K562 (cell line): ENCODE measurements around the gene PRICKLE2. TPM values are rescaled to one million over a fixed set of nuclear protein-coding genes. Genes with fewer than 3 reads are reported as not detected.
A peak's percentile ranks its signal among the peaks of the same experiment; 100 is the strongest.

Source experiments
- ATAC-seq: fragments of 200-7000 bp; cut with Tn5 transposase; 3 replicates; pipeline ENCODE4 v1.9.1; 2020; ENCODE audit warnings: moderate library complexity
- BruUV-seq: library from RNA; stranded (reverse); fragments of 400-500 nt; replicated peaks from 2 replicates; lab custom pipeline; 2021; lab: Mats Ljungman, UMichigan
- CTCF ChIA-PET: fragments of 300-600 bp; formaldehyde crosslinking; extraction: SDS; loops from one replicate; lab custom pipeline; 2021; ENCODE audit warnings: low intra/inter-chr PET ratio; lab: Yijun Ruan, JAX
- POLR2A ChIA-PET: fragments of 300-600, 350-650 bp; sonication (Branson Sonifier 250); formaldehyde crosslinking; extraction: SDS; loops from one replicate; lab custom pipeline; 2021; ENCODE audit warnings: antibody characterized with exemption, inconsistent platforms; lab: Yijun Ruan, JAX
- DNase-seq, 4 experiments: peaks; one replicate each; pipeline versions ENCODE4 v3.0.0 to v3.0.0-alpha.2; 2011 to 2018; ENCODE audit warnings: low spot score in 3 of 4, mixed read lengths in 3 of 4; ENCODE audit errors: extremely low read depth in 1 of 4
- FAIRE-seq: peaks from 2 replicates; lab custom pipeline; 2011; peaks lifted over from hg19 to GRCh38; lab: Jason Lieb, UNC
- H2AFZ ChIP-seq: 2 replicates; pipeline ENCODE4 v1.6.0; 2011; ENCODE audit warnings: low read depth, low read length, control low read depth, inconsistent platforms
- H3K27ac ChIP-seq: fragments of 200-600 bp; 3 replicates; pipeline ENCODE4 v1.8.0; 2011; ENCODE audit warnings: low read depth, mild to moderate bottlenecking, control low read depth, inconsistent platforms, low read length, moderate library complexity, mixed read lengths; ENCODE audit errors: extremely low read depth
- H3K27me3 ChIP-seq, 2 experiments: fragments of 300-600 bp in 1 of 2; 2 replicates in 1 of 2; 3 replicates in 1 of 2; pipeline versions ENCODE4 v1.6.0 to v1.8.0; 2011; ENCODE audit warnings: inconsistent platforms in 2 of 2, low read length in 2 of 2, mild to moderate bottlenecking in 1 of 2, mixed read lengths in 1 of 2, moderate library complexity in 1 of 2; ENCODE audit not compliant: control insufficient read depth in 2 of 2, insufficient read depth in 2 of 2
- H3K36me3 ChIP-seq: fragments of 300-600 bp; 3 replicates; pipeline ENCODE4 v1.8.0; 2011; ENCODE audit warnings: mild to moderate bottlenecking, low read length, inconsistent platforms; ENCODE audit not compliant: control insufficient read depth, insufficient read depth
- H3K4me1 ChIP-seq, 2 experiments: fragments of 200-600 bp in 1 of 2; replicated peaks in 1 of 2; 2 replicates in 1 of 2; 3 replicates in 1 of 2; pipeline versions ENCODE4 v1.5.1 to v1.8.0; 2011; ENCODE audit warnings: inconsistent platforms in 2 of 2, low read length in 2 of 2, mild to moderate bottlenecking in 1 of 2, mixed read lengths in 1 of 2, moderate library complexity in 1 of 2; ENCODE audit not compliant: control insufficient read depth in 2 of 2, insufficient read depth in 2 of 2
- H3K4me2 ChIP-seq: 2 replicates; pipeline ENCODE4 v1.6.1; 2011; ENCODE audit warnings: low read length, control low read depth, inconsistent platforms, mixed read lengths; ENCODE audit not compliant: insufficient read depth
- H3K4me3 ChIP-seq: fragments of 200-600 bp; sonication (generic), shearing (Covaris generic); 2 replicates; pipeline ENCODE4 v1.5.1; 2016; ENCODE audit warnings: control low read depth, inconsistent platforms
- H3K79me2 ChIP-seq: fragments of 200-600 bp; 3 replicates; pipeline ENCODE4 v1.8.0; 2011; ENCODE audit warnings: low read length, inconsistent platforms; ENCODE audit not compliant: control insufficient read depth, insufficient read depth
- H3K9ac ChIP-seq, 2 experiments: 2 replicates each; pipeline versions ENCODE4 v1.6.0 to v1.6.1; 2011; ENCODE audit warnings: low read depth in 2 of 2, low read length in 2 of 2, control low read depth in 1 of 2, inconsistent platforms in 1 of 2, mild to moderate bottlenecking in 1 of 2, mixed read lengths in 1 of 2; ENCODE audit not compliant: insufficient read depth in 1 of 2
- H3K9me1 ChIP-seq: one replicate; pipeline ENCODE4 v1.6.0; 2011; ENCODE audit warnings: inconsistent platforms, mild to moderate bottlenecking, low read length, moderate library complexity; ENCODE audit not compliant: control insufficient read depth, insufficient read depth
- H3K9me3 ChIP-seq: replicated peaks from 2 replicates; pipeline ENCODE4 v1.5.1; 2011; ENCODE audit warnings: low read depth, low read length, inconsistent platforms; ENCODE audit not compliant: control insufficient read depth, insufficient read depth
- H4K20me1 ChIP-seq: replicated peaks from 2 replicates; pipeline ENCODE4 v1.6.1; 2011; ENCODE audit warnings: low read length, inconsistent platforms, mixed read lengths; ENCODE audit not compliant: control insufficient read depth, insufficient read depth
- WGBS: fragments of 100-300 bp; shearing (Covaris generic); methylation state at CpG from one replicate; pipeline ENCODE4 v1.1.6; 2016; ENCODE audit warnings: low coverage, mixed read lengths; ENCODE audit not compliant: insufficient coverage; ENCODE audit errors: missing lambda C conversion rate; 5-methylcytosine and 5-hydroxymethylcytosine counted together
- in situ Hi-C: fragments of 300-500 bp; cut with MboI; formaldehyde crosslinking; loops from 4 replicates; pipeline ENCODE4 v1.15.0; 2018; ENCODE audit warnings: inconsistent platforms, mixed read lengths
- intact Hi-C: fragments of 100-400 bp; cut with micrococcal nuclease; formaldehyde crosslinking; loops from 2 replicates; pipeline ENCODE4 v1.14.2; 2022
- polyA plus RNA-seq, 8 experiments: library from polyadenylated mRNA; depleted of rRNA in 4 of 8; stranded (reverse) in 5 of 8; unstranded in 3 of 8; fragments of >200 nt; fragmentation: Nextera tagmentation in 2 of 8; fragmentation: Illumina TruSeq in 1 of 8; extraction: Ambion mirVana in 2 of 8; extraction: Trizol in 1 of 8; gene quantifications; 2 replicates each; pipeline versions ENCODE4 v1.2.1 to v1.2.3, GENCODE V29; 2011 to 2014; ENCODE audit warnings: inconsistent platforms in 1 of 8, missing spikeins in 1 of 8
- total RNA-seq, 7 experiments: library from RNA; depleted of rRNA in 6 of 7; stranded (reverse); fragments of >200 nt in 6 of 7; fragmentation: Illumina TruSeq in 2 of 7; extraction: Trizol in 2 of 7; gene quantifications; 2 replicates each; pipeline versions ENCODE4 v1.2.1 to v1.2.3, GENCODE V29; 2011 to 2021; ENCODE audit warnings: low replicate concordance in 1 of 7
- TF ChIP-seq, protein P1 (sequence below): sonication (generic); formaldehyde crosslinking; IDR thresholded peaks from 2 replicates; pipeline ENCODE4 v1.8.1; 2023; ENCODE audit warnings: mild to moderate bottlenecking, missing genetic modification reagents
- TF ChIP-seq, protein P2 (sequence below), 3 experiments: fragments of 200-800 bp in 1 of 3; fragments of 250-450 bp in 1 of 3; fragments of 450-650 bp in 1 of 3; sonication (Bioruptor Pico) in 1 of 3; sonication (Bioruptor generic) in 1 of 3; formaldehyde crosslinking in 1 of 3; IDR thresholded peaks; 2 replicates each; pipeline versions ENCODE4 v1.6.1 to v1.8.0; 2016 to 2022; ENCODE audit warnings: mild to moderate bottlenecking in 2 of 3, missing genetic modification characterization in 2 of 3, missing compliant biosample characterization in 1 of 3, moderate library complexity in 1 of 3

Gene PRICKLE2
- total and polyA plus RNA-seq, 9 of the 15 experiments (the other 6 are each of a cell fraction or from before 2014, with no cell fraction given): 0.07 to 0.09 TPM; not detected in 7

DNA sequence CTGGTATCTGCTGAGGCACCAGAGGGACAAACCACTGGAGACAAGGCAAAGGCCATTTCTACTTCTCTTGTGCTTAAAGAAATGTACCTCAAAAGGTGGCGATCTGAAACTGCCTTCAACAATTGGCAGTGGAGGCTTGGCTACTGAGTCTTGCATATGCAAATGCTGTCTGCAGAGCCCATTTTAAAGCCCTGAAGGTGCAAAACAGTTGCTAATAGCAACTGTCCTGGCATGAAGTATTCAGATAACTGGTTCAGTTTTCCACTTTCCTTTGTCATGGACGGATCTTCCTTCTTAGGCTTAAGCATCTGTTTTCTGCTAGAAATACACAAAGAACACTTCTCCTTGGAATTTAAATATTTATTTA lies 130.6 kb downstream of the PRICKLE2 start:
- POLR2A ChIA-PET: no interaction called here
- Histone ChIP-seq H3K4me2 (no peak overlapping the region), H3K79me2 (no peaks in the 10 kb centered on the region), H3K36me3 (no peaks in the 10 kb centered on the region), H3K9me1 (no peaks in the 10 kb centered on the region), H4K20me1 (no peaks in the 10 kb centered on the region), H3K27me3 (peaks cover 0 to 11% of the 10 kb centered on the region in 2 experiments; a peak in 2 of 5 replicates), H3K9ac (no peak overlapping the region), H3K4me1 (no peaks in the 10 kb centered on the region), H2AFZ (no peak overlapping the region), H3K9me3 (no peaks in the 10 kb centered on the region), H3K4me3 (no peak overlapping the region), H3K27ac (no peak overlapping the region)
- DNase-seq (no peak), ATAC-seq (no peak), FAIRE-seq (no peak)
- 0% methylated on average over 2 of the region's 2 CpGs for WGBS
- TF ChIP-seq, protein P1, sequence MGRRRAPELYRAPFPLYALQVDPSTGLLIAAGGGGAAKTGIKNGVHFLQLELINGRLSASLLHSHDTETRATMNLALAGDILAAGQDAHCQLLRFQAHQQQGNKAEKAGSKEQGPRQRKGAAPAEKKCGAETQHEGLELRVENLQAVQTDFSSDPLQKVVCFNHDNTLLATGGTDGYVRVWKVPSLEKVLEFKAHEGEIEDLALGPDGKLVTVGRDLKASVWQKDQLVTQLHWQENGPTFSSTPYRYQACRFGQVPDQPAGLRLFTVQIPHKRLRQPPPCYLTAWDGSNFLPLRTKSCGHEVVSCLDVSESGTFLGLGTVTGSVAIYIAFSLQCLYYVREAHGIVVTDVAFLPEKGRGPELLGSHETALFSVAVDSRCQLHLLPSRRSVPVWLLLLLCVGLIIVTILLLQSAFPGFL: no peak
- TF ChIP-seq, protein P2, sequence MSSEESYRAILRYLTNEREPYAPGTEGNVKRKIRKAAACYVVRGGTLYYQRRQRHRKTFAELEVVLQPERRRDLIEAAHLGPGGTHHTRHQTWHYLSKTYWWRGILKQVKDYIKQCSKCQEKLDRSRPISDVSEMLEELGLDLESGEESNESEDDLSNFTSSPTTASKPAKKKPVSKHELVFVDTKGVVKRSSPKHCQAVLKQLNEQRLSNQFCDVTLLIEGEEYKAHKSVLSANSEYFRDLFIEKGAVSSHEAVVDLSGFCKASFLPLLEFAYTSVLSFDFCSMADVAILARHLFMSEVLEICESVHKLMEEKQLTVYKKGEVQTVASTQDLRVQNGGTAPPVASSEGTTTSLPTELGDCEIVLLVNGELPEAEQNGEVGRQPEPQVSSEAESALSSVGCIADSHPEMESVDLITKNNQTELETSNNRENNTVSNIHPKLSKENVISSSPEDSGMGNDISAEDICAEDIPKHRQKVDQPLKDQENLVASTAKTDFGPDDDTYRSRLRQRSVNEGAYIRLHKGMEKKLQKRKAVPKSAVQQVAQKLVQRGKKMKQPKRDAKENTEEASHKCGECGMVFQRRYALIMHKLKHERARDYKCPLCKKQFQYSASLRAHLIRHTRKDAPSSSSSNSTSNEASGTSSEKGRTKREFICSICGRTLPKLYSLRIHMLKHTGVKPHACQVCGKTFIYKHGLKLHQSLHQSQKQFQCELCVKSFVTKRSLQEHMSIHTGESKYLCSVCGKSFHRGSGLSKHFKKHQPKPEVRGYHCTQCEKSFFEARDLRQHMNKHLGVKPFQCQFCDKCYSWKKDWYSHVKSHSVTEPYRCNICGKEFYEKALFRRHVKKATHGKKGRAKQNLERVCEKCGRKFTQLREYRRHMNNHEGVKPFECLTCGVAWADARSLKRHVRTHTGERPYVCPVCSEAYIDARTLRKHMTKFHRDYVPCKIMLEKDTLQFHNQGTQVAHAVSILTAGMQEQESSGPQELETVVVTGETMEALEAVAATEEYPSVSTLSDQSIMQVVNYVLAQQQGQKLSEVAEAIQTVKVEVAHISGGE (CRISPR knock-in tag; IDR thresholded peaks at IDR 0.05): peak in 1 of 3 experiments; percentile 85; a peak in 2 of 6 replicates
- intact Hi-C loops (no loop called here), in situ Hi-C loops (no loop called here)
- BruUV-seq: no TSS peak
- CTCF ChIA-PET: no interaction called here
